IMR-90 (cell line): ENCODE measurements around the gene EBLN1. TPM values are rescaled to one million over a fixed set of nuclear protein-coding genes. Genes with fewer than 3 reads are reported as not detected.

Experiments used
- ATAC-seq: fragments of 200-7000 bp; cut with Tn5 transposase; 2 replicates; pipeline ENCODE4 v1.9.1; 2020; ENCODE audit warnings: low read depth, mild to moderate bottlenecking, moderate library complexity
- BruUV-seq: library from RNA; stranded (reverse); fragments of 400-500 nt; replicated peaks from 2 replicates; lab custom pipeline; 2021; lab: Mats Ljungman, UMichigan
- CTCF ChIA-PET: fragments of 300-600 bp; formaldehyde crosslinking; extraction: SDS; loops from one replicate; lab custom pipeline; 2021; ENCODE audit warnings: antibody characterized with exemption; lab: Yijun Ruan, JAX
- POLR2A ChIA-PET: fragments of 300-600 bp; sonication (Branson Sonifier 250); formaldehyde crosslinking; loops from one replicate; lab custom pipeline; 2022; ENCODE audit warnings: antibody characterized with exemption; ENCODE audit not compliant: unreplicated experiment; lab: Charles Lee
- DNase-seq: peaks from one replicate; pipeline ENCODE4 v3.0.0; 2013
- H2AFZ ChIP-seq: replicated peaks from 2 replicates; pipeline ENCODE3; 2013; ENCODE audit warnings: low read length, mild to moderate bottlenecking; ENCODE audit not compliant: poor library complexity
- H2AK5ac ChIP-seq: 2 replicates; pipeline ENCODE4 v1.6.1; 2013; ENCODE audit warnings: low read depth, low read length, inconsistent platforms
- H2AK9ac ChIP-seq: replicated peaks from 2 replicates; pipeline ENCODE3; 2013; ENCODE audit warnings: mild to moderate bottlenecking, low read depth, low read length, moderate library complexity; ENCODE audit not compliant: poor library complexity
- H2BK120ac ChIP-seq: 2 replicates; pipeline ENCODE4 v1.6.1; 2013; ENCODE audit warnings: low read depth, low read length, inconsistent platforms
- H2BK15ac ChIP-seq: 3 replicates; pipeline ENCODE4 v1.6.1; 2013; ENCODE audit warnings: low read depth, low read length, inconsistent platforms
- H2BK20ac ChIP-seq: 2 replicates; pipeline ENCODE4 v1.6.1; 2013; ENCODE audit warnings: low read depth, mild to moderate bottlenecking, inconsistent platforms, low read length, moderate library complexity
- H2BK5ac ChIP-seq: 2 replicates; pipeline ENCODE4 v1.6.1; 2013; ENCODE audit warnings: mild to moderate bottlenecking, low read depth, low read length, inconsistent platforms; ENCODE audit not compliant: poor library complexity, severe bottlenecking
- H3K14ac ChIP-seq: replicated peaks from 2 replicates; pipeline ENCODE4 v1.6.1; 2013; ENCODE audit warnings: low read depth, low read length, inconsistent platforms
- H3K18ac ChIP-seq: 2 replicates; pipeline ENCODE4 v1.6.1; 2013; ENCODE audit warnings: low read depth, low read length, control low read depth
- H3K23ac ChIP-seq: 2 replicates; pipeline ENCODE4 v1.6.1; 2013; ENCODE audit warnings: low read depth, low read length, inconsistent platforms
- H3K27ac ChIP-seq: 2 replicates; pipeline ENCODE4 v1.5.1; 2013; ENCODE audit warnings: mild to moderate bottlenecking, control low read depth, low read length; ENCODE audit not compliant: insufficient read depth
- H3K27me3 ChIP-seq: 2 replicates; pipeline ENCODE4 v1.6.1; 2013; ENCODE audit warnings: low read length; ENCODE audit not compliant: control insufficient read depth, insufficient read depth
- H3K36me3 ChIP-seq: 2 replicates; pipeline ENCODE4 v1.6.1; 2013; ENCODE audit warnings: low read length, mixed read lengths; ENCODE audit not compliant: control insufficient read depth, insufficient read depth
- H3K4ac ChIP-seq: 2 replicates; pipeline ENCODE4 v1.6.1; 2013; ENCODE audit warnings: low read depth, low read length, inconsistent platforms
- H3K4me1 ChIP-seq: 2 replicates; pipeline ENCODE4 v1.6.1; 2013; ENCODE audit warnings: low read length, mixed read lengths; ENCODE audit not compliant: control insufficient read depth, insufficient read depth
- H3K4me2 ChIP-seq: 2 replicates; pipeline ENCODE4 v1.6.1; 2013; ENCODE audit warnings: low read depth, mild to moderate bottlenecking, control low read depth, low read length, moderate library complexity
- H3K4me3 ChIP-seq: 2 replicates; pipeline ENCODE4 v1.5.1; 2013; ENCODE audit warnings: low read depth, mild to moderate bottlenecking, control low read depth, low read length, moderate library complexity; ENCODE audit not compliant: insufficient read depth
- H3K56ac ChIP-seq: 2 replicates; pipeline ENCODE4 v1.6.1; 2013; ENCODE audit warnings: low read length, inconsistent platforms; ENCODE audit not compliant: insufficient read depth; ENCODE audit errors: extremely low read depth
- H3K79me1 ChIP-seq, 2 experiments: 2 replicates each; pipeline ENCODE4 v1.6.1; 2013; ENCODE audit warnings: low read length in 2 of 2, inconsistent platforms in 1 of 2, low read depth in 1 of 2
- H3K9ac ChIP-seq: 2 replicates; pipeline ENCODE4 v1.6.1; 2013; ENCODE audit warnings: low read depth, low read length, control low read depth
- H3K9me1 ChIP-seq: 2 replicates; pipeline ENCODE4 v1.6.1; 2013; ENCODE audit warnings: low read length, inconsistent platforms; ENCODE audit not compliant: insufficient read depth
- H3K9me3 ChIP-seq: 2 replicates; pipeline ENCODE4 v1.6.1; 2013; ENCODE audit warnings: low read length; ENCODE audit not compliant: control insufficient read depth, insufficient read depth
- H4K20me1 ChIP-seq: 2 replicates; pipeline ENCODE4 v1.6.1; 2013; ENCODE audit warnings: low read length, inconsistent platforms; ENCODE audit not compliant: insufficient read depth
- H4K5ac ChIP-seq: 2 replicates; pipeline ENCODE4 v1.6.1; 2013; ENCODE audit warnings: mild to moderate bottlenecking, low read depth, low read length, control low read depth
- H4K8ac ChIP-seq, 2 experiments: 2 replicates each; pipeline ENCODE4 v1.6.1; 2013; ENCODE audit warnings: low read depth in 2 of 2, low read length in 2 of 2, control low read depth in 1 of 2, inconsistent platforms in 1 of 2
- H4K91ac ChIP-seq: 2 replicates; pipeline ENCODE4 v1.6.1; 2013; ENCODE audit warnings: low read depth, low read length, inconsistent platforms; ENCODE audit not compliant: insufficient read depth
- BHLHE40 ChIP-seq: fragments of 150-350 bp; IDR thresholded peaks from 2 replicates; pipeline ENCODE4 v1.6.1; 2016; ENCODE audit warnings: mild to moderate bottlenecking, low read depth, low read length
- CEBPB ChIP-seq: IDR thresholded peaks from 2 replicates; pipeline ENCODE4 v1.6.1; 2012; ENCODE audit warnings: low read depth, low read length, improper control_type of control experiment
- CHD1 ChIP-seq: IDR thresholded peaks from 2 replicates; pipeline ENCODE4 v1.6.1; 2012; ENCODE audit warnings: low read depth, low read length, improper control_type of control experiment
- CTCF ChIP-seq: conservative IDR thresholded peaks from 2 replicates; pipeline ENCODE4 v1.5.1; 2012; ENCODE audit warnings: mild to moderate bottlenecking, low read depth, low read length, improper control_type of control experiment
- ELK1 ChIP-seq: fragments of 150-350 bp; IDR thresholded peaks from 2 replicates; pipeline ENCODE4 v1.6.1; 2016; ENCODE audit warnings: low read depth, mild to moderate bottlenecking, low read length, moderate library complexity, borderline replicate concordance
- FOS ChIP-seq: fragments of 150-350 bp; IDR thresholded peaks from 2 replicates; pipeline ENCODE4 v1.6.1; 2016; ENCODE audit warnings: low read depth, low read length
- MAFK ChIP-seq: IDR thresholded peaks from 2 replicates; pipeline ENCODE4 v1.6.1; 2012; ENCODE audit warnings: low read depth, low read length, improper control_type of control experiment
- MAZ ChIP-seq: IDR thresholded peaks from 2 replicates; pipeline ENCODE4 v1.6.1; 2012; ENCODE audit warnings: low read depth, mild to moderate bottlenecking, low read length, improper control_type of control experiment, moderate library complexity, borderline replicate concordance
- MXI1 ChIP-seq: IDR thresholded peaks from 2 replicates; pipeline ENCODE4 v1.6.1; 2012; ENCODE audit warnings: low read depth, mild to moderate bottlenecking, low read length, moderate library complexity, borderline replicate concordance
- NFE2L2 ChIP-seq: fragments of 150-350 bp; IDR thresholded peaks from 2 replicates; pipeline ENCODE4 v1.6.1; 2016; ENCODE audit warnings: low read depth, mild to moderate bottlenecking, low read length
- POLR2A ChIP-seq: IDR thresholded peaks from 2 replicates; pipeline ENCODE4 v1.6.1; 2012; ENCODE audit warnings: mild to moderate bottlenecking, low read depth, low read length
- RAD21 ChIP-seq: IDR thresholded peaks from 2 replicates; pipeline ENCODE4 v1.6.1; 2012; ENCODE audit warnings: low read length, improper control_type of control experiment
- RCOR1 ChIP-seq: IDR thresholded peaks from 2 replicates; pipeline ENCODE4 v1.6.1; 2012; ENCODE audit warnings: mild to moderate bottlenecking, low read length, improper control_type of control experiment; ENCODE audit not compliant: insufficient replicate concordance
- RFX5 ChIP-seq: IDR thresholded peaks from 2 replicates; pipeline ENCODE4 v1.8.0; 2012; ENCODE audit warnings: low read depth, mild to moderate bottlenecking, low read length, moderate library complexity
- SMC3 ChIP-seq: fragments of 150-350 bp; IDR thresholded peaks from 2 replicates; pipeline ENCODE4 v1.6.1; 2016; ENCODE audit warnings: low read depth, mild to moderate bottlenecking, antibody characterized with exemption, low read length, moderate library complexity
- USF2 ChIP-seq: fragments of 150-350 bp; IDR thresholded peaks from 2 replicates; pipeline ENCODE4 v1.6.1; 2017; ENCODE audit warnings: mild to moderate bottlenecking, antibody characterized with exemption, low read length, low read depth
- WGBS, 2 experiments: methylation state at CpG; one replicate each; pipeline versions ENCODE4 v1.1.5 to v1.1.7; 2013; ENCODE audit warnings: missing lambda C conversion rate in 2 of 2; ENCODE audit not compliant: insufficient read length in 1 of 2; ENCODE audit errors: extremely low coverage in 2 of 2; 5-methylcytosine and 5-hydroxymethylcytosine counted together
- dilution Hi-C: fragments of 300-500 bp; cut with HindIII; formaldehyde crosslinking; loops from one replicate; pipeline ENCODE4 v1.14.3; 2018; ENCODE audit warnings: low sequenced_read_pairs; ENCODE audit not compliant: unreplicated experiment
- in situ Hi-C: fragments of 300-500 bp; cut with MboI; formaldehyde crosslinking; loops from 3 replicates; pipeline ENCODE4 v1.14.3; 2019; ENCODE audit warnings: low sequenced_read_pairs, inconsistent platforms, mixed read lengths
- intact Hi-C: fragments of 100-400 bp; cut with micrococcal nuclease; formaldehyde crosslinking; loops from 2 replicates; pipeline ENCODE4 v1.10.0; 2022
- polyA plus RNA-seq, 3 experiments: library from polyadenylated mRNA; depleted of rRNA; stranded (reverse); fragments of >200 nt; gene quantifications; 2 replicates each; pipeline ENCODE4 v1.2.3, GENCODE V29; 2012; ENCODE audit warnings: low replicate concordance in 1 of 3
- total RNA-seq: library from RNA; depleted of rRNA; stranded (reverse); fragments of >200 nt; gene quantifications from 2 replicates; pipeline ENCODE4 v1.2.3, GENCODE V29; 2012

Gene EBLN1
- total and polyA plus RNA-seq, 2 of the 4 experiments (the other 2 are of a cell fraction), result not detected

- H3K79me1 ChIP-seq, result no peaks in the 10 kb centered on the region
- H2BK5ac ChIP-seq, result no peak overlapping the region
- H3K14ac ChIP-seq, result no peak overlapping the region
- no peaks in the 10 kb centered on the region for H3K36me3 ChIP-seq
- TF ChIP-seq MXI1, result no peak
- TF ChIP-seq MAFK, result no peak
- no peak for TF ChIP-seq NFE2L2
- no peak for TF ChIP-seq POLR2A
- no peak for TF ChIP-seq CHD1
- TF ChIP-seq BHLHE40, result no peak
- no peak for TF ChIP-seq RAD21
- no peak for TF ChIP-seq RFX5
- TF ChIP-seq FOS, result no peak
- no peak for TF ChIP-seq SMC3
- no peak for TF ChIP-seq MAZ
- TF ChIP-seq USF2, result no peak
- TF ChIP-seq ELK1, result no peak
- TF ChIP-seq CTCF, result no peak
- TF ChIP-seq RCOR1, result no peak
- TF ChIP-seq CEBPB, result no peak
- no peak overlapping the region for H2BK120ac ChIP-seq
- no peak overlapping the region for H4K8ac ChIP-seq
- no CpG with 5 or more reads among the region's 2 CpGs for WGBS, 2 experiments
- H3K9ac ChIP-seq, result no peak overlapping the region
- H4K5ac ChIP-seq, result no peak overlapping the region
- H3K4me1 ChIP-seq, result no peaks in the 10 kb centered on the region
- H3K23ac ChIP-seq, result no peak overlapping the region
- ChIA-PET POLR2A (no interaction called here), CTCF (interaction anchor here (0.6 to 1.3 kb wide), 3 partner anchors 15 to 246 kb away, joined by 3 to 6 read pairs (median 3); no protein-coding TSS in a partner anchor)
- no peak overlapping the region for H3K4me3 ChIP-seq
- no peaks in the 10 kb centered on the region for H3K9me3 ChIP-seq
- ATAC-seq, result no peak
- H4K91ac ChIP-seq, result no peak overlapping the region
- H4K20me1 ChIP-seq, result no peaks in the 10 kb centered on the region
- no peak for DNase-seq
- BruUV-seq, result no TSS peak
- no peak overlapping the region for H2AK9ac ChIP-seq
- H3K4ac ChIP-seq, result no peak overlapping the region
- no peak overlapping the region for H3K4me2 ChIP-seq
- H2AFZ ChIP-seq, result no peak overlapping the region
- no peak overlapping the region for H3K27ac ChIP-seq
- no peak overlapping the region for H2AK5ac ChIP-seq
- H2BK15ac ChIP-seq, result no peak overlapping the region
- intact Hi-C loops, result no loop called here
- H3K56ac ChIP-seq, result no peak overlapping the region
- H2BK20ac ChIP-seq, result no peak overlapping the region
- H3K18ac ChIP-seq, result no peak overlapping the region
- no peaks in the 10 kb centered on the region for H3K27me3 ChIP-seq
- in situ Hi-C loops, result no loop called here
- dilution Hi-C loops, result no loop called here
- H3K9me1 ChIP-seq, result no peaks in the 10 kb centered on the region; the same call in 1 of the 2 replicates
Observed at GRCh38 chr10:22245567-22245966, 27.8 kb upstream of the EBLN1 start.
